Right lobe of liver (tissue), 4 donors: ENCODE measurements around the gene DNMT3B.

Source experiments
- POLR2A ChIP-seq: fragments of 450-650 bp; IDR thresholded peaks from one replicate; pipeline ENCODE4 v1.6.1; 2017; ENCODE audit warnings: antibody characterized with exemption, mild to moderate bottlenecking
- TF ChIP-seq, protein P1 (sequence below), 4 donors: fragments of 200-600 bp in 3 of 4; fragments of 450-650 bp in 1 of 4; IDR thresholded peaks; one replicate each; pipeline versions ENCODE4 v1.5.1 to v1.8.0; 2016 to 2022; ENCODE audit warnings: antibody characterized with exemption in 4 of 4, mild to moderate bottlenecking in 2 of 4
- donor health status: DM: no; HTN: no; CAD: no.
- donor health status: DM: no; HTN: no; CAD: no.
- donor health status: DM: no; HTN: yes; CAD: no.

DNA sequence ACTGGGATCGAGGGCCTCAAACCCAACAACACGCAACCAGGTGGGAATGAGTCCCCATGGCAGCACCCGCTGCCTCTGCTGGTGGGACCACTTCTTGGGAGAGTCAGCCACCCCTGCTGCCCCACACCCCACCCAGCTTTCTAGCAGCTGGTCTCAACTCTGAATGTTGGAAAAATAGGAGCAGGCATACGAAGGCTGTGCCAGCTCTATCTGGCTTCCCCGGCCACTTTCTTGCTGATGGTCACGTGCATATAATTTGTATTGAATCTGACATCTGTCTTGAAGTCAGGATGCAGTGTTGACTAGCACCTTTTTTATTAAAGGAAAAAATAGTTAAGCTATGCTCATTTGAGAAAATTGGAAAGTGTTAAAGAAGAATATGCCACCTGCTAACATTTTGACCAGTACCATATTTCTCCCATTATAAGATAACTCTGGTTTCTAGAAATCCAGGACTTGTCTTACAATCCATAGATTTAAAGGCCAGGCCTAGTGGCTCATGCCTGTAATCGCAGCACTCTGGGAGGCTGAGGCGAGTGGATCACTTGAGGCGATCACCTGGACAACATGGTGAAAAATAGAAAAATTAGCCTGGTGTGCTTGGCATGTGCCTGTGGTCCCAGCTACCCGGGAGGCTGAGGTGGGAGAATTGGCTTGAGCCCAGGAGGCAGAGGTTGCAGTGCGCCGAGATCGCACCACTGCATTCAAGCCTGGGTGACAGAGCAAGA, 30.7 kb downstream of the DNMT3B start:
- TF ChIP-seq, protein P1, sequence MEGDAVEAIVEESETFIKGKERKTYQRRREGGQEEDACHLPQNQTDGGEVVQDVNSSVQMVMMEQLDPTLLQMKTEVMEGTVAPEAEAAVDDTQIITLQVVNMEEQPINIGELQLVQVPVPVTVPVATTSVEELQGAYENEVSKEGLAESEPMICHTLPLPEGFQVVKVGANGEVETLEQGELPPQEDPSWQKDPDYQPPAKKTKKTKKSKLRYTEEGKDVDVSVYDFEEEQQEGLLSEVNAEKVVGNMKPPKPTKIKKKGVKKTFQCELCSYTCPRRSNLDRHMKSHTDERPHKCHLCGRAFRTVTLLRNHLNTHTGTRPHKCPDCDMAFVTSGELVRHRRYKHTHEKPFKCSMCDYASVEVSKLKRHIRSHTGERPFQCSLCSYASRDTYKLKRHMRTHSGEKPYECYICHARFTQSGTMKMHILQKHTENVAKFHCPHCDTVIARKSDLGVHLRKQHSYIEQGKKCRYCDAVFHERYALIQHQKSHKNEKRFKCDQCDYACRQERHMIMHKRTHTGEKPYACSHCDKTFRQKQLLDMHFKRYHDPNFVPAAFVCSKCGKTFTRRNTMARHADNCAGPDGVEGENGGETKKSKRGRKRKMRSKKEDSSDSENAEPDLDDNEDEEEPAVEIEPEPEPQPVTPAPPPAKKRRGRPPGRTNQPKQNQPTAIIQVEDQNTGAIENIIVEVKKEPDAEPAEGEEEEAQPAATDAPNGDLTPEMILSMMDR (IDR thresholded peaks at IDR 0.05): no peak
- no peak for TF ChIP-seq POLR2A
